Measurements from ENCODE around the gene SHMT2.
"Not testable (repeated sequence)": the region's sequence is repeated elsewhere in the genome, so short reads cannot be mapped to it uniquely, and the experiment has no call there.

The SHMT2 gene

DNA sequence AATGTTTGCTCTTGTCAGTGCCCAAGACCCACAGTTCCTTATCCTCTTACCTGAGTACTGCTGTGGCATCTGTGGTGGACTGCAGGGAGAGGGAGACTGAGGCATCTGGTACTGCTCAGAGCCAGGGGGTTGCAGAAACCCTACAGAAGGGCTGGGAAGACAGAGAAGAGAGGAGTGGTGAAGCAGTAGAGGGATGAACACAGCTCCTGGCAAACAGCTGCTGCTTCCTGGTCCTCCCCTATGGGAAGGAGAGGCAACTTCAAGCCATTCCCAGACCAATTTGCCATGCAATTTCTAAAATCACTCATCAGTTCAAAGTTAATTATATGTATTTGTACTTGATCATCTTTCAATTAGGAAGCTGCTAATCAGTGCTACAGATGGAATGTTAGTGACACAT is 37.2 kb downstream of the SHMT2 start:
- no peak for DNase-seq (ENCODE audit: low spot score)

DNA sequence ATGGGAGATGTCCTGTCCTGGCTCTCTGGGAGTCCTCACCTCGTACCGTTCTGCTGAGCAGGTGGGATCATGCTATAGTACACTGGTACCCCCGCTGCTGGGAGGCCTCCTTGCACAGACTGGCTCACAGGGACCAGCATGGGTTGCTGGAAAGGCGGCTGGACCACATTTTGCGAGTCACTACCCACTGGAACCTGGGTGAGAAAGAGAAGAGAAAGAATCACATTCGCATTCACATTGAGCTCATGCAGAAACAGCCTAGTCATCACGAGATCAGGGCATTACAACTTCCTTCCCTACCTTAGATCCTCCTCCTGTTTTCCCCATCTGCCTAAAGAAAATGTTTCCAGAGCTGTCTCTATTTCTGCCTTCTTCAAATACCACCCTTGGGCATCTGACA is 38.8 kb downstream of the SHMT2 start:
- DNase-seq (ENCODE audit: low spot score): no peak

DNA sequence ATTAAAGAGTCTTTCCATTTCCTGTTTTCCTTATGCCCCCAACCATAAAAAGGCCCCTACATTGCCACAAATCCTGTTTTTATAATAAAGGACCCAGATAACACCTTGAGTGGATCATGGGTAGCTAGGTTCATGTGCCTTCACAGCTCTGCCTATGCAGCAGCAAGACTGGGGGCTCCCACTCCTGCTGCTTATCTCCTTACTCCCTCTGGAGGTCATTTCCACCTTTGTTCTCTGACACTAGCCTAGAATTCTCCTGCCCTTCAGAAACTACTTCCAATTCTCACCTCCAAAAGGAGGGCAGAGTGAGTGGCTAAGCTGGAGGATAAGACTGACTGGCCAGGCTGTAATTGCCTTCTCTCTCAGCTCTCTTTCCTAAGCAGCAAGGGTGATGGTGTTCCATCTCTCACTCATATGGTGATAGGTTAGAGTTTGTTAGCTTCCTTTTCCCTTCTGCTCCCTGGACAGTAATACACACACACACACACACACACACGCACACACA is 41.5 kb downstream of the SHMT2 start:
- no peak for DNase-seq (ENCODE audit: low spot score)

DNA sequence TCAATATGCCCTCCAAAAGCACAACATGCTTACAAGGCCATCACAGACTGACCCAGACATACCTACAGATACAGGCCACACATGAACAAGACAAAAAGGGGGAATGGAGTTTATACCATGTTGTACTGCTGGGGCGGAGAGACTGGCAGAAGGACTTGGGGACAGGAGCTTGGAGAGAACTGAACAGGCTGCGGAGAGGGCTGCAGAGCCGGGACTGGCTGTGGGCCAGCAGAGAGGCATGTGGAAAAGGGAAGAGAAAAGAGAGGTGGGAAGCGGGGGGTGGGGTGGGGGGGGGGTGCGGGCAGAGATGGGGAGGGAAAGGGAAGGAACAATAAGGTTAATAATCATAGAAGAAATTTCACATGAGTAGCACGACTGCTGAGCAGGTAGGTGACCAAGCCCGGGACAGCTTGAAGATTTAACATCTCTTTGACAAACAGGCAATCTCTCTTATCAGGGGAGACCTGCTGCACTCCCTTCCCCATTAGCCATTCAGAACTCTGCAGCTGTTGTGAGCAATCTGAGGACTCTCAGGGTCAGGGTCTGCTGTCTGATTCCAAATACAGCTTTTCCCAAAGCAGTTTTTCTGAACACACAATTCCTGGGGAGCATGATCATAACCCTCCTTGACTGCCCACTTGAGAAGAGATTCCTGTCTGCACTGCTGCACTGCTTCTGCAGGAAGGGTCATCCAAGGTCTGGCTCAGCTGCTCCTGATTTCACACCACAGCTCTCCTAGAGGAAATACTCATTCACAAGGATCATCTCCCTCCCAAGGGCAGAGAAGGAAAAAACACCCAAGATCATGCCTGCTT is 43.0 kb downstream of the SHMT2 start:
- DNase-seq (ENCODE audit: low spot score): no peak

DNA sequence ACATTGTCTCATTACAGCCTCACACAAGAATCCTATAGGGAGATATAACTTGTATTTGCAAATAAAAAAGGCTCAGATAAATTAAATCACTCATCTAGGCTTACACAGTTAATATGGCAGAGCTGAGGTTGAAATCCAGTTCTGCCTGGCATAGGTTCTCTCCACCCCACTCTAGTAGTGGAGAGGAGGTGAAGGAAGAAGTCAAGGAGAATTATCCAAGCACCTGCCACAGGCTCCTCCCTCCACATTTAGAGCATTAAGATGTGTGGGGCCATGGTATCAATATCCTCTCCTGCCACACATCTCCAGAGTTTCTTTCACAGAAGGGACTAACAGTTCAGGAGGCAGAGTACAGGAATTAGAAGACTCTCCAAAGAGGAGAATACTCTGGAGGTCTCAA is 44.0 kb downstream of the SHMT2 start:
- no peak for DNase-seq (ENCODE audit: low spot score)

DNA sequence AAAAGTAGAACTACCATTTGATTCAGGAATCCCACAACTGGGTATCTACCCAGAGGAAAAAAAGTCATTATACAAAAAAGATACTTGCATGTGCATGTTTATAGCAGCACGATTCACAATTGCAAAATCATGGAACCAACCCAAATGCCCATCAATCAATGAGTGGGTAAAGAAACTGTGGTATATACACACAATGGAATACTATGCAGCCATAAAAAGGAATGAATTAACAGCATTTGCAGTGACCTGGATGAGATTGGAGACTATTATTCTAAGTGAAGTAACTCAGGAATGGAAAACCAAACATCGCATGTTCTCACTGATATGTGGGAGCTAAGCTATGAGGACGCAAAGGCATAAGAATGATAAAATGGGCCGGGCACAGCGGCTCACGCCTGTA is 46.7 kb downstream of the SHMT2 start:
- DNase-seq (ENCODE audit: low spot score): not testable (repeated sequence)

DNA sequence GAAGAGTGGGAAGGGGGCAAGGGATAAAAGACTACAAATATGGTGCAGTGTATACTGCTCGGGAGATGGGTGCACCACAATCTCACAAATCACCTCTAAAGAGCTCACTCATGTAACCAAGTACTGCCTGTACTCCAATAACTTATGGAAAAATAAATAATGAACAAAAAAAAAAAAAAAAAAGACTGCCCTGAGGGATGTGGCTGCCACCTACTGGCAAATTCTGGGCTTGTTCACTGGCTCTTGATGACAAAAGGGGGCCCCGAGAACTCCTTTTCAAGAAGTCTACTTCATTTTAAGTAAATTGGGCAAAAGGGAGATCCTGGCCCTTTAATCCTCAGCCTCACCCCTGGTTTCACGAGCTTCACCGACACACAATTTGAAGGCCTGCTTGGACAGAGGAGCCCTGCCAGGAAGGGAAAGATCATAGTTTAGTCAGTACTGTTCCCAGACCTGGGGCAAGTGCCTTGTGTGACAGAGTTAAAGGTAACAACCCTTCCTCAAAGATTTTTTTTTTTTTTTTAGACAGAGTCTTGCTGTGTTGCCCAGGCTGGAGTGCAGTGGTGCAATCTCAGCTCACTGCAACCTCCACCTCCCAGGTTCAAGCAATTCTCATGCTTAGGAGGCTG is 47.5 kb downstream of the SHMT2 start:
- DNase-seq (ENCODE audit: low spot score): peak; percentile 35

DNA sequence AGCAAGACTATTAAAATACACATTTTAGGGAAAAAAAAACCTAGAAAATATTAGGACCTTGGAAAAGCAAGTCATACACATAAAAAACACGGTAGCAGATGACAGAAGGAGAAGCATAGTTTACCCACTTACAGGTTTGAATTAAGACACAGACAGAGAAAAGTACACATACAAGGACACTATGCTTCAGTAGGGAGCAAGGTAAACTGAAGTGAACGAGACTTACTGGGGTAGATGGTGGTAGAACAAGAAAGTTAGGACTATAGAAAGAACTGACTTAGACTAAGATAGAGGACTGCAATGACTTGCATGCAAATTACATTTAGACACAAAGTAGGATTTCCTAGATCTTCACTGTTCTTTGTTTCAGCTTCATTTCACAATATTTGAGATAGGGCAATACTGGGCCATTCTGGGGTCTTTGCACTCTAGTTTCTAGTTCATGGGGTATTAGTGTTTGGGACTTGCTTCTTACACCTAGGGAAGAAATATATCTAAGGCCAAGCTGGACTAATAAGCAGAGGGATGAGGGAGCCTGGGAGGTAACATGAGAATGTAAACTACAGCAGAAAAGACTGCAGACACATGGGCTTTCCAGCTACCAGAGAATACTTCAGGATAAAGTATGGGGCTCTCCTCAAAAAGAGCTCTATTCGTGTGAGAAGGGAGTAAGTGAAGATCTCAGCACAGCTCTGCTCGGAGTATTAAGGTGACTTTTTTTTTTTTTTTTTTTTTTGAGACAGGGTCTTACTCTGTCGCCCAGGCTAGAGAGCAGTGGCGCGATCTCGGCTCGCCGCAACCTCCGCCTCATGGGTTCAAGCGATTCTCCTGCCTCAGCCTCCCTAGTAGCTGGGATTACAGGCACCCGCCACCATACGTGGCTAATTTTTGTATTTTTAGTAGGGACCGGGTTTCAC is 49.2 kb downstream of the SHMT2 start:
- DNase-seq (ENCODE audit: low spot score): no peak

DNA sequence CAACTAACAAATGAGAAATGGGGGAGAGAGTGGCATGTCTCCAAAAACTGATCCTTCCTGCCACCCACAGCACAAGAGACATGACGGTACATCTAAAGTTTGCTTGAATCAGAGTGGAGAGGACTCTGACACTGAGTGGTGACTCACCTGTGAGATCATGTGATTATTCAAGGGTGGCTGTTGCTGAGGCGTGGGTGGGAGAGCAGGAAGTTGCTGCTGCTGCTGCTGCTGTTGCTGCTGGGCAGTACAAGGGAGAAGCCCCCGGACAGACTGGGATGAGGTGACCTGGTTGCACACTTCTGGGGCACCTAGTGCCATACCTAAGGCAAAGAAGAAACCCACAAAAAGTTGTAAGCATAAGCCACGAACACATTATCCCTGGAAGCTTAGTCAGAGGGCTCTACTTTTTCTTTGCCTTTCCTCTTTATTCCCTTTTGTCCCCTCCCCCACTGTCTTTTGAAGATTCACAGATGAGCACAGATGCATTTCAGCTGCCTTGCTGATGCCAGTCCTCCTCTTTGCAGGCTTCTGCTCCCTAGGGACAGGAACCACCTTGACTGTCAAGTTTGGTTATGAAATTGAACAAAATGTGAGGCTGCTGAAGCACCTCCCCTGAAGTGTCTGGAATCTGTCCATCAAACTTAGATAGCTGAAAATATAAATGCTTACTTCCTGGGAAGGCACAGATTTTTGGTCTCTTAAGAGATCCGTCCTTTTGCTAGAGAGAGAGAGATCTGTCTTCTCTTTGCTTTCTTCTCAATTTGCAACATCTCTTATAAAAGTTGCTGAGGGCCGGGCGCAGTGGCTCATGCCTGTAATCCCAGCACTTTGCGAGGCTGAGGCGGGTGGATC is 50.9 kb downstream of the SHMT2 start:
- DNase-seq (ENCODE audit: low spot score): peak; percentile 76

DNA sequence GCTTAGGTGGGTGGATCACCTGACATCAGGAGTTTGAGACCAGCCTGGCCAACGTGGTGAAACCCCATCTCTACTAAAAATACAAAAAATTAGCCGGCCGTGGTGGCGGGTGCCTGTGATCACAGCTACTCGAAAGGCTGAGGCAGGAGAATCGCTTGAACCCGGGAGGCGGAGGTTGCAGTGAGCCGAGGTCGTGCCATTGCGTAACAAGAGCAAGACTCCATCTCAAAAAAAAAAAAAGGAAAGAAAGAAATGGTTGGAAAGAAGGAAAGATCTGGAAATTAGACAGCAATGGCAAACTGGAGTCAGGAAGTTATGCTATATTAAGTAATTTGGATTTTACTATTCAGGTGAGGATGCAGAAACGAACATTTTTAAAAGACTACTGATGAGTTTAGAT is 52.6 kb downstream of the SHMT2 start:
- not testable (repeated sequence) for DNase-seq (ENCODE audit: low spot score)

All from hepatic stellate cell (primary cell).